IgD-negative memory B cell (primary cell): ENCODE measurements around the gene RASSF10. TPM values are rescaled to one million over a fixed set of nuclear protein-coding genes. Genes with fewer than 3 reads are reported as not detected.

Experiments used
- H3K27ac Mint-ChIP-seq, 3 donors: one replicate each; pipeline ENCODE4 v1.8.0; 2020 to 2022; ENCODE audit warnings: mild to moderate bottlenecking in 3 of 3, mixed read lengths in 3 of 3, moderate library complexity in 1 of 3
- H3K27me3 Mint-ChIP-seq: one replicate; pipeline ENCODE4 v1.8.0; 2021; ENCODE audit warnings: mixed read lengths
- H3K36me3 Mint-ChIP-seq: one replicate; pipeline ENCODE4 v1.8.0; 2020; ENCODE audit warnings: mild to moderate bottlenecking, mixed read lengths
- H3K4me1 Mint-ChIP-seq, 3 donors: one replicate each; pipeline ENCODE4 v1.8.0; 2020 to 2022; ENCODE audit warnings: mixed read lengths in 3 of 3, mild to moderate bottlenecking in 1 of 3
- H3K4me3 Mint-ChIP-seq, 4 donors: one replicate each; pipeline ENCODE4 v1.8.0; 2020 to 2022; ENCODE audit warnings: mild to moderate bottlenecking in 4 of 4, mixed read lengths in 4 of 4, moderate library complexity in 3 of 4
- H3K9me3 Mint-ChIP-seq, 3 donors: one replicate each; pipeline ENCODE4 v1.8.0; 2020 to 2021; ENCODE audit warnings: mixed read lengths in 3 of 3, mild to moderate bottlenecking in 1 of 3
- polyA plus RNA-seq: library from polyadenylated mRNA; unstranded; fragments of 300-500 nt; fragmentation: Illumina TruSeq; gene quantifications from one replicate; pipeline ENCODE4 v1.2.3, GENCODE V29; 2021

RASSF10 gene
- not detected for polyA plus RNA-seq

GRCh38 chr11:13008625-13009475, at the start of gene RASSF10:
Gene RASSF10, plus strand, starts transcription at chr11:13009316. Its CDS starts 261 bp downstream, at chr11:13009577.
- Mint-ChIP-seq H3K4me3 (peak within 1 kb of the TSS in 1 of 4 donors; percentile 55), H3K9me3 (no peaks in the 10 kb centered on the region), H3K36me3 (no peaks in the 10 kb centered on the region), H3K4me1 (no peaks in the 10 kb centered on the region), H3K27ac (peak within 1 kb of the TSS in 1 of 3 donors; percentile 35), H3K27me3 (peaks cover 43% of the 10 kb centered on the region)

GRCh38 chr11:12961615-12962014, 47.5 kb upstream of the RASSF10 start:
- H3K27me3 Mint-ChIP-seq: peaks cover 11% of the 10 kb centered on the region
- H3K9me3 Mint-ChIP-seq: no peaks in the 10 kb centered on the region
- no peak overlapping the region for H3K27ac Mint-ChIP-seq
- no peak overlapping the region for H3K4me3 Mint-ChIP-seq
- H3K36me3 Mint-ChIP-seq: no peaks in the 10 kb centered on the region
- peaks cover 0 to 1% (median 0%) of the 10 kb centered on the region in 3 donors for H3K4me1 Mint-ChIP-seq

- H3K4me1 Mint-ChIP-seq: peaks cover 0 to 1% (median 0%) of the 10 kb centered on the region in 3 donors
- H3K27ac Mint-ChIP-seq: no peak overlapping the region
- H3K9me3 Mint-ChIP-seq: no peaks in the 10 kb centered on the region
- H3K27me3 Mint-ChIP-seq: peaks cover 11% of the 10 kb centered on the region
- no peak overlapping the region for H3K4me3 Mint-ChIP-seq
- H3K36me3 Mint-ChIP-seq: no peaks in the 10 kb centered on the region
These were observed 46.8 kb upstream of the RASSF10 start for GRCh38 chr11:12962306-12962705.

GRCh38 chr11:12963051-12963450, 46.1 kb upstream of the RASSF10 start:
- peaks cover 11% of the 10 kb centered on the region for H3K27me3 Mint-ChIP-seq
- H3K27ac Mint-ChIP-seq: no peak overlapping the region
- no peaks in the 10 kb centered on the region for H3K36me3 Mint-ChIP-seq
- peaks cover 0 to 1% (median 0%) of the 10 kb centered on the region in 3 donors for H3K4me1 Mint-ChIP-seq
- H3K9me3 Mint-ChIP-seq: no peaks in the 10 kb centered on the region
- H3K4me3 Mint-ChIP-seq: no peak overlapping the region

GRCh38 chr11:12963792-12964536, 45.2 kb upstream of the RASSF10 start:
- H3K36me3 Mint-ChIP-seq: no peaks in the 10 kb centered on the region
- peaks cover 11% of the 10 kb centered on the region for H3K27me3 Mint-ChIP-seq
- H3K27ac Mint-ChIP-seq: no peak overlapping the region
- H3K4me1 Mint-ChIP-seq: peaks cover 0 to 1% (median 0%) of the 10 kb centered on the region in 3 donors
- no peak overlapping the region for H3K4me3 Mint-ChIP-seq
- no peaks in the 10 kb centered on the region for H3K9me3 Mint-ChIP-seq

GRCh38 chr11:12964650-12965049, 44.5 kb upstream of the RASSF10 start:
- H3K4me3 Mint-ChIP-seq: no peak overlapping the region
- no peaks in the 10 kb centered on the region for H3K36me3 Mint-ChIP-seq
- peaks cover 0 to 1% (median 0%) of the 10 kb centered on the region in 3 donors for H3K4me1 Mint-ChIP-seq
- H3K27me3 Mint-ChIP-seq: peaks cover 11% of the 10 kb centered on the region
- no peaks in the 10 kb centered on the region for H3K9me3 Mint-ChIP-seq
- no peak overlapping the region for H3K27ac Mint-ChIP-seq

- Mint-ChIP-seq H3K4me3 (no peak overlapping the region), H3K9me3 (no peaks in the 10 kb centered on the region), H3K36me3 (no peaks in the 10 kb centered on the region), H3K27ac (no peak overlapping the region), H3K27me3 (peaks cover 9% of the 10 kb centered on the region), H3K4me1 (peaks cover 0 to 1% (median 0%) of the 10 kb centered on the region in 3 donors)
These were observed 43.1 kb upstream of the RASSF10 start for GRCh38 chr11:12966002-12966401.

GRCh38 chr11:12968101-12968500, 41.0 kb upstream of the RASSF10 start:
- Mint-ChIP-seq H3K4me3 (no peak overlapping the region), H3K9me3 (no peaks in the 10 kb centered on the region), H3K27ac (peak overlapping the region in 1 of 3 donors; percentile 5), H3K36me3 (peaks cover 2% of the 10 kb centered on the region), H3K27me3 (peaks cover 6% of the 10 kb centered on the region), H3K4me1 (peaks cover 0 to 1% (median 0%) of the 10 kb centered on the region in 3 donors)

- no peak overlapping the region for H3K27ac Mint-ChIP-seq
- peaks cover 5% of the 10 kb centered on the region for H3K27me3 Mint-ChIP-seq
- peaks cover 2% of the 10 kb centered on the region for H3K36me3 Mint-ChIP-seq
- H3K4me1 Mint-ChIP-seq: peaks cover 0 to 1% (median 0%) of the 10 kb centered on the region in 3 donors
- H3K4me3 Mint-ChIP-seq: no peak overlapping the region
- no peaks in the 10 kb centered on the region for H3K9me3 Mint-ChIP-seq
These were observed 40.3 kb upstream of the RASSF10 start for GRCh38 chr11:12968826-12969225.

- Mint-ChIP-seq H3K4me3 (no peak overlapping the region), H3K4me1 (no peaks in the 10 kb centered on the region), H3K9me3 (no peaks in the 10 kb centered on the region), H3K36me3 (peaks cover 2% of the 10 kb centered on the region), H3K27ac (no peak overlapping the region), H3K27me3 (peaks cover 2% of the 10 kb centered on the region)
These were observed 37.2 kb upstream of the RASSF10 start for GRCh38 chr11:12971955-12972354.

- Mint-ChIP-seq H3K4me3 (no peak overlapping the region), H3K27me3 (peaks cover 6% of the 10 kb centered on the region), H3K9me3 (no peaks in the 10 kb centered on the region), H3K27ac (no peak overlapping the region), H3K4me1 (no peaks in the 10 kb centered on the region), H3K36me3 (peaks cover 2% of the 10 kb centered on the region)
These were observed 35.5 kb upstream of the RASSF10 start for GRCh38 chr11:12973528-12974181.

GRCh38 chr11:12975195-12975594, 33.9 kb upstream of the RASSF10 start:
- no peak overlapping the region for H3K27ac Mint-ChIP-seq
- peaks cover 2% of the 10 kb centered on the region for H3K36me3 Mint-ChIP-seq
- H3K9me3 Mint-ChIP-seq: no peaks in the 10 kb centered on the region
- peaks cover 6% of the 10 kb centered on the region for H3K27me3 Mint-ChIP-seq
- H3K4me1 Mint-ChIP-seq: no peaks in the 10 kb centered on the region
- no peak overlapping the region for H3K4me3 Mint-ChIP-seq

GRCh38 chr11:12979928-12980689, 29.0 kb upstream of the RASSF10 start:
- Mint-ChIP-seq H3K27me3 (peaks cover 4% of the 10 kb centered on the region), H3K27ac (no peak overlapping the region), H3K9me3 (no peaks in the 10 kb centered on the region), H3K36me3 (no peaks in the 10 kb centered on the region), H3K4me3 (no peak overlapping the region), H3K4me1 (no peaks in the 10 kb centered on the region)

GRCh38 chr11:12981676-12982522, 27.2 kb upstream of the RASSF10 start:
- Mint-ChIP-seq H3K27me3 (peaks cover 9% of the 10 kb centered on the region), H3K36me3 (no peaks in the 10 kb centered on the region), H3K4me3 (no peak overlapping the region), H3K4me1 (no peaks in the 10 kb centered on the region), H3K9me3 (no peaks in the 10 kb centered on the region), H3K27ac (no peak overlapping the region)
